Frontal cortex (tissue), 4 donors: ENCODE data around the gene ST6GALNAC6. TPM values are rescaled to one million over a fixed set of nuclear protein-coding genes. Genes with fewer than 3 reads are reported as not detected.
"Not testable (repeated sequence)": the region's sequence is repeated elsewhere in the genome, so short reads cannot be mapped to it uniquely, and the experiment has no call there.

Experiments
- DNase-seq, 2 donors: peaks; one replicate each; pipeline ENCODE4 v3.0.0; 2012; ENCODE audit warnings: low spot score in 2 of 2
- FAIRE-seq: peaks from 2 replicates; lab custom pipeline; 2012; peaks lifted over from hg19 to GRCh38; lab: Jason Lieb, UNC
- small RNA-seq: library from RNA; depleted of rRNA; stranded (forward); fragments of <200 nt; gene quantifications from one replicate; pipeline ENCODE3, GENCODE V24; 2014
- total RNA-seq: library from RNA; depleted of rRNA; stranded (reverse); fragments of >200 nt; gene quantifications from one replicate; pipeline ENCODE4 v1.2.3, GENCODE V29; 2014
- donor health status: control.
- donor health status: control.
- donor health status: control.

Gene ST6GALNAC6
- total RNA-seq, 1 donor from 2014 or later: 28.5 TPM

DNA sequence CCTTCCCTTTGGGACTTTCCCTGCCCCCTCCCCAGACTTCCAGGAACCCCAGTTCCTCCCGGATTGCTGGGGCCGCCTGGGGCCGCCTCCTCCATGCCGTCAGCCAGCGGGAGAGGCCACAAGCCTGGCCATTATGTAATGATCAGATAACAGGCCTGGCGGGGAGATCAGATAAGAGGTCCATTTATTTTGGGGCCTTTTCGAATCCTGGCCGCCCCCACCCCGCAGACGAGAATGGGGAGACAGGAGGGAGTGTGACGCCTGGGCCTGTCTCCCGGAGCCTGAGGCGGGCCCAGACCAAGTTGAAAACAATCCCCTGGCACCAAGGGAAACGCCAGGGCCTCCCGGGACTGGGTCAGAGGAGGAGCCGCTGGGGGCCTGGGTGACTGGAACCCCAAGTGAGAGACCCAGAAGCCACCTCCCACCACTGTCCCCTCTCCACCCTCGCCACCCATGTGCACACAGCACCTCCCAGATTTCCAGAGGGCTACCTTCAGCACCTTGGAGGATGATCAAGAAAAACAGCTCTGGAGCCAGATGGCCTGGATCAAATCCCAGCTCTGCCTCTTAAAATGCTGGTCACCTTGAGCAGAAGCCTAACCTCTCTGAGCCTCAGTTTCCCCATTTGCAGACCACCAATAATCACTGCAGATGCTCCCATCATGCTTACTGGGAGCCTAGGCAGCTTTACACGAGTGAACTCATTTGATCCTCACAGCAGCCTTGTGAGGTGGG, 52.8 kb downstream of the ST6GALNAC6 start:
- FAIRE-seq (no peak), DNase-seq (no peak)

DNA sequence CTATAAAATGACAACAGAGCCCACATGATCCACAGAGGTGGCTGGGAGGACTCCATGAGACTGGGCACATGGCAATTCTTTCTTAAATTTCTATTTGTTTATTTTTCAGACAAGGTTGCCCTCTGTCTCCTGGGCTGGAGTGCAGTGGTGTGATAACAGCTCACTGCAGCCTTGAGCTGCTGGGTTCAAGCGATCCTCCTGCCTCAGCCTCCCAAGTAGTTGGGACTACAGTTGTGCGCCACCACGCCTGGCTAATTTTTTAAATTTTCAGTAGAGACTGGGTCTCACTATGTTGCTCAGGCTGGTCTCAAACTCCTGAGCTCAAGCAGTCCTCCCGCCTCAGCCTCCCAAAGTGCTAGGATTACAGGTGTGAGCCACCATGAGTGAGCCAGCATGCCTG, 53.8 kb downstream of the ST6GALNAC6 start:
- DNase-seq, FAIRE-seq: not testable (repeated sequence)

DNA sequence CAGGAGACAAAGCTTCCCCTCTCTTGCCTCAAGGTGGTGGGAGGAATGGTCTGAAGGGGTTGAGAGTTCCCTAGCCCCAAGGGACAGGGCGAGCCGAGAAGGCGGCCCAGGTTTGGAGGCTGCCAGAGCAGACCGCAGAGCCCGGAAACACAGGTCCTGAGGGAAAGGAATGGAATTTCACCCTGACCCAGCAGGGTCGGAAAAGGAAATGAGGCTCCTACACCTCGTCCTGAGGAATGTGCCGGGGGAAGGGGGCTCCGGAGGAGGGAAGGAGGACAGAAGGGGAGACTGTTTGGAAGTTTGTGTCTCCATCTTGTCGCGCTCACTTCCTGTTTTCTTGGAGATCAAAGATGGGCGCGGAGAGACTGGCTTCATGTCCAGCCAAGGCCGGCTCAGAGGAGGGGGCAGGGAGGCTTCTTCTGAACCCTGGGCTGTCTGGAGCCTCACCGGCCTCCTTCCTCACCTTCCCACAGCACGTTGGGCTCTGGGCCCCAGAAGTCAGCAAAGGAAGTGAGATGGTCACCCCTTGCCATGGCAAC, 54.5 kb downstream of the ST6GALNAC6 start:
- FAIRE-seq (no peak), DNase-seq (no peak)

DNA sequence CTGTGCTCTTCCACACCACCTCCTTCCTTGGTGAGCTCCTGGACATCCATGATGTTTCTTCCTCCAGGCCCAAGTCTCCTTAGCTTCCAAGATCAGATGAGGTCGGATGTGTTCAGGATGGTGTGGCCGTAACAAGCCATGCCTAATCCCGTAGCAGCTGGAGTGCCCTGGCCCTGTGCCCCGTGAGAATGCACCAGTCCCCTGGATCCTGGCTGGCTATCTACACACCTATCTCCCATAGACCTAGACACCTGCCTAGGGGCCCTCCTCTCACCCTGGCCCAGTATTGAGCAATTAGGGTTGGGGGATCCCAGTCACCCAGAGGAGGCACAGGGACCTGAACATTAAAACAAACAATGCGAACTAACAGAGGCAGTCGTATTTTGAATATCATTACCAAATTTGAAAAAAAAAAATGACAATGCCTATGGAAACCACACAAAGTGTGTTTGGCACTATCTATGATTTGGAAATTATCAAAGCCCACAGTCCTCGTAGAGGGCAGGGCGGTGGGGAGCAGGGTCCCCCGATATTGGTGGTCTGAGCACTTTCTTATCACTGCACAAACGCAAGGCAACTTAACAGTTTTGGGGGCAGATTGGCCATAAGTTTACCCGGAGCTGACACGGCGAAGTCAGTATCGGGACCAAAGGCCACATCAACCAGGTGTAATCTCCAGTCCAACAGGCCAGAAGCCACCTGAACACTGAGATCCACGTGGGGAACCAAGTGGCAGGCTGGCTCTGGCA, 58.1 kb downstream of the ST6GALNAC6 start:
- no peak for FAIRE-seq
- no peak for DNase-seq

DNA sequence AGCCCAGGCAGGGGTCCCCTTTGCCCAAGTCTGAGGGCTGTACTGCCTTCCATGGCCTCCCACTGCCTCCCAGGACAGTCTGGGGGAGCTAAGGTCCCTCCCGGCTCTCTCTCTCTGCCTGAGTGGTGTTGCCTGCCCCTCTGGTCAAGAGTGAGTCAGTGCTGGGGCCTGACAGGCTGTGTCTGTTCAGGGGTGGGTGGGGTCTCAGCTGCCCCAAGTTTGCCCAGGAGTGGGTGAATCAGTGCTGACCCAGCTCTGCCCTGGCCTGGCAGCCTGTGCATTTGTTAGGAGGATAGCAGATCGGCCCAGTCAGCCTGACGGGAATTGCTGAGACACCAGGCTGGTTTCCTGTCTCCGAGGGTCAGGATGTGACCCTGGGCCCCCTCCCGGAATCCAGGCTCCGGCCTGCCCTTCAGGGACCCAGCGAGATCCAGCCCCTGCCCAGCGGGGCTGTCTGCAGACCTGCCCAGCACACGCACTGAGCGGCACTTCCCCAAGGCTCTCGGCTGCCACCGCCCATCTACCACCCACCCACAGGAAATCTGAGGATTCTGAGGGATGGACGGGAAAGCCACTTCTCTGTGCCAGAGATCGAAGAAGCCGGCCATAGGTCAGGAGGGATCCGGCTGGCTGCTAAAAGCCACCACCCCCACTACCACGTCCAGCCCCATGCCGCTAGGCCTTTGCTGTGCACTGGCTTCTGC, 60.9 kb downstream of the ST6GALNAC6 start:
- FAIRE-seq: no peak
- peak in 1 of 2 donors; percentile 64 for DNase-seq

DNA sequence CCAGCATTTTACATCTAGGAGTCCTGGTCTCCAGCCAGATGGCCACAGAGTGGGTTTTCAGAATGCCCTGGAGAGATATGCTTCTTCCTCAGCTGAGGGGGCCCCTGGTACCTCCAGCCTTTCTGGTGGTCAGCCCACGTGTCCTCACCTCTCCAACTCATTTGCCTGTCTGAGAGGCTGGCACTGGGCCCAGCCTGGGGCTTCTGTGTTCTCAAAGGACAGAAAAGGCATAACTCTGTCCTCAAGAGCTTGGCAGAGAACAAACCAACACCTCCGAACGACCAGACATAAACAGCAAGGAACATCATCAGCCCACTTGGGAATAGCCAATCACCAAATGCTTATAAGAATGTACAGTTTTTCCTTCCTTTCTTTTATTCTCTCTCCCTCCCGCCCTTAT, 62.1 kb downstream of the ST6GALNAC6 start:
- no peak for DNase-seq
- FAIRE-seq: no peak

DNA sequence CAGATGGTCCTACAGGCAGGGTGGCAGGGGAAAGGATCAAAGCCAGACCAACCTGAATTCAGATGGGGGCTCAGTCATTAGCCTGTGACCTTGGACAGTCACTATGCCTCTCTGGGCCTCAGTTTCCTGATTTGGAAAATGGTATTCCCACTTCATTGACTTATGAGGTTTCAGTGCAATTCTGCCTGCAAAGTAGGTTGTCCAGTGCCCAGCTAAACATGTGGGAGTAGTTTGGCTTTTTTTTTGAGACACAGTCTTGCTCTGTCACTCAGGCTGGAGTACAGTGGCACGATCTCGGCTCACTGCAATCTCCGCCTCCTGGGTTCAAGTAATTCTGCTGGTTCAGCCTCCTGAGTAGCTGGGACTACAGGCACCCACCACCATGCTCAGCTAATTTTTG, 62.8 kb downstream of the ST6GALNAC6 start:
- not testable (repeated sequence) for DNase-seq, FAIRE-seq

DNA sequence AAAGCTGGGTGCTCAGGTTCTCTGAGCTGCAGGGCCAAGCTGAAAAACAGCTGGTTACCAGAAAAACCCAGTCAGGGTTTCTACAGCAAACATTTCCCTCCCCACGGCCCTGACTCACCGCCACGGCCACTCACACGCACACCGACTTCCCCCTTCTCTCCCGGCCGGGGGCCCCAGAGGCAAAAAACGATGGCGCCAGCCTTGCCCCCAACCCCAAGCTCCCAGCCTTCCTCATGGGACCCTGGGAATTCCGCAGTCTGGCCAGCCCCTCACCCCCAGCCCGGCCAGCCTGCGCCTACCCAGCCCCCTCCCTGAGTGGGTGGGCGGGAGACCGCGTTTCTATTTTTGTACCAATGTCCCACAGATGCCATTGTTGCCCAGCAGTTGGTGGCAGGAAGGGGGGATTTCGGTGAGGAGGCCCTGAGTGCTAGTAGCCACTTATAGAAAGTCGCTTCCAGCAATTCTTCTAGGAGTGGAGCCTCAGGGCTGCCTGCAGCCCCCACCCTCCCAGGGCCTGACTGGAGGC, 63.3 kb downstream of the ST6GALNAC6 start:
- DNase-seq (no peak), FAIRE-seq (no peak)

Small RNA genes within 50 kb of the gene (small RNA-seq; reads per million reads assigned to genes)
- not detected for gene MIR4672
- not detected for gene RNA5SP296

Other genes starting within 250 kb of the ST6GALNAC6 start
- gene CFAP157, start 192.6 kb downstream of the ST6GALNAC6 start, total RNA-seq: not detected
- gene PTRH1, start 183.9 kb downstream of the ST6GALNAC6 start, total RNA-seq: 6.9 TPM
- gene TTC16, start 183.5 kb downstream of the ST6GALNAC6 start, total RNA-seq: not detected
- 7.3 TPM for gene TOR2A, start 164.3 kb downstream of the ST6GALNAC6 start, total RNA-seq
- gene SH2D3C, start 120.9 kb downstream of the ST6GALNAC6 start, total RNA-seq: 6.1 TPM
- gene CDK9, start 113.6 kb downstream of the ST6GALNAC6 start, total RNA-seq: 40.4 TPM
- gene FPGS, start 96.7 kb downstream of the ST6GALNAC6 start, total RNA-seq: 18.3 TPM
- 0.82 TPM for gene ENG, start 44.9 kb downstream of the ST6GALNAC6 start, total RNA-seq
- 25.7 TPM for gene AK1, start 21.9 kb downstream of the ST6GALNAC6 start, total RNA-seq
- 6.5 TPM for gene ST6GALNAC4, start 17.4 kb upstream of the ST6GALNAC6 start, total RNA-seq
- 6.1 TPM for gene PIP5KL1, start 31.2 kb upstream of the ST6GALNAC6 start, total RNA-seq
- gene DPM2, start 38.3 kb upstream of the ST6GALNAC6 start, total RNA-seq: 11.4 TPM
- 5.7 TPM for gene EEIG1, start 81.4 kb upstream of the ST6GALNAC6 start, total RNA-seq
- 9.0 TPM for gene NAIF1, start 167.7 kb upstream of the ST6GALNAC6 start, total RNA-seq
- 29.8 TPM for gene SLC25A25, start 168.6 kb upstream of the ST6GALNAC6 start, total RNA-seq
- gene PTGES2, start 228.1 kb upstream of the ST6GALNAC6 start, total RNA-seq: 58.3 TPM
- gene LCN2, start 249.8 kb upstream of the ST6GALNAC6 start, total RNA-seq: not detected